Transverse colon (tissue), 4 donors: Measurements from ENCODE around the gene COG2. TPM values are rescaled to one million over a fixed set of nuclear protein-coding genes. Genes with fewer than 3 reads are reported as not detected.

Experiments
- DNase-seq: peaks from one replicate; pipeline ENCODE4 v3.0.0-alpha.2; 2019
- H3K27ac ChIP-seq, 4 donors: fragments of 200-600 bp; sonication (generic); 2 replicates each; pipeline ENCODE4 v1.5.1; 2016 to 2018; ENCODE audit warnings: inconsistent platforms in 4 of 4
- H3K27me3 ChIP-seq: fragments of 200-600 bp; sonication (generic); 2 replicates; pipeline ENCODE4 v1.5.1; 2017; ENCODE audit warnings: inconsistent platforms
- H3K36me3 ChIP-seq, 4 donors: fragments of 200-600 bp; sonication (generic); 2 replicates each; pipeline ENCODE4 v1.5.1; 2017 to 2019; ENCODE audit warnings: inconsistent platforms in 4 of 4
- H3K4me1 ChIP-seq, 4 donors: fragments of 200-600 bp; sonication (generic); 2 replicates each; pipeline ENCODE4 v1.5.1; 2017 to 2020; ENCODE audit warnings: inconsistent platforms in 4 of 4
- H3K4me3 ChIP-seq, 4 donors: fragments of 200-600 bp; sonication (generic); 1 replicate in 1 of 4; 2 replicates in 3 of 4; pipeline versions ENCODE4 v1.5.1 to v1.6.1; 2017 to 2019; ENCODE audit warnings: inconsistent platforms in 4 of 4
- H3K9me3 ChIP-seq, 2 donors: fragments of 200-600 bp; sonication (generic); 2 replicates each; pipeline ENCODE4 v1.5.1; 2017 to 2019; ENCODE audit warnings: inconsistent platforms in 2 of 2
- EP300 ChIP-seq: sonication (generic); formaldehyde crosslinking; IDR thresholded peaks from one replicate; pipeline ENCODE4 v1.6.1; 2017; ENCODE audit warnings: antibody characterized with exemption, low read depth
- POLR2A ChIP-seq: fragments of 450-650 bp; IDR thresholded peaks from one replicate; pipeline ENCODE4 v1.6.1; 2016; ENCODE audit warnings: antibody characterized with exemption, mild to moderate bottlenecking, moderate library complexity
- POLR2AphosphoS5 ChIP-seq, 3 donors: sonication (generic); formaldehyde crosslinking; IDR thresholded peaks; one replicate each; pipeline ENCODE4 v1.6.1; 2016; ENCODE audit warnings: antibody characterized with exemption in 3 of 3
- WGBS, 2 donors: methylation state at CpG; one replicate each; pipeline ENCODE4 v1.1.5; 2018; ENCODE audit warnings: low coverage in 1 of 2; 5-methylcytosine and 5-hydroxymethylcytosine counted together
- in situ Hi-C, 4 donors: fragments of 200-750 bp; cut with MboI; loops; one replicate each; pipeline versions ENCODE4 v1.15.0 to v1.15.1; 2017; ENCODE audit warnings: low sequenced_read_pairs in 3 of 4, low pct_ligation_motif_present in 1 of 4, low pct_unique_long_range_greater_than_20kb in 1 of 4
- intact Hi-C: fragments of 100-400 bp; cut with DNase I; formaldehyde crosslinking; loops from one replicate; pipeline ENCODE4 v1.15.1; 2023; ENCODE audit warnings: low total_unique reads
- total RNA-seq, 4 donors: library from RNA; depleted of rRNA; stranded (reverse); fragments of >200 nt; gene quantifications; one replicate each; pipeline ENCODE4 v1.1.0, GENCODE V29; 2016
- TF ChIP-seq, protein P1 (sequence below), 5 experiments: fragments of 200-600 bp in 3 of 5; fragments of 450-650 bp in 2 of 5; sonication (generic) in 3 of 5; IDR thresholded peaks; 1 replicate in 2 of 5; 2 replicates in 3 of 5; pipeline ENCODE4 v1.5.1; 2016 to 2017; ENCODE audit warnings: antibody characterized with exemption in 5 of 5, inconsistent platforms in 3 of 5, mild to moderate bottlenecking in 2 of 5, moderate library complexity in 1 of 5

Gene COG2
- total RNA-seq, 4 donors from 2014 or later = 14.3 to 43.3 (median 29.2) TPM

DNA sequence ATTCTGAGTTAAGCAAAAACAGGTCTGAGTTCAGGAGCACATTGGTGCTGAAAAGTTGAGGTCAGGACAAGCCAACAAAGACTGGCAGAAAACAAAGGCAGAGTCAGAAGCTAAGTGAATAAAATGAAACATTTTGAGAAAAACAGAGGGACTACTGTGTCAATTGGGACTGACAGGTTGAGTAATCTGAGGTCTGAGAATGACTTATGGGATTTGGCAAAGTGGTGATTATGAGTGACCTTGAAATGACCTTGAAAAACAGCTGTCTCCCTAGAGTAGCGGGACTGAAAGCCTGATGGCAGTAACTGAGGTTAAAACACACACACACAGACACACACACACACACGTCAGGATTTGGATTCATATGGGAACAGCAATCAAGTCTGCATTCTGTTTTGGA is 8.8 kb upstream of the COG2 start:
- TF ChIP-seq POLR2A (no peak), EP300 (no peak), POLR2AphosphoS5 (IDR thresholded peaks at IDR 0.05) (no peak)
- TF ChIP-seq, protein P1, sequence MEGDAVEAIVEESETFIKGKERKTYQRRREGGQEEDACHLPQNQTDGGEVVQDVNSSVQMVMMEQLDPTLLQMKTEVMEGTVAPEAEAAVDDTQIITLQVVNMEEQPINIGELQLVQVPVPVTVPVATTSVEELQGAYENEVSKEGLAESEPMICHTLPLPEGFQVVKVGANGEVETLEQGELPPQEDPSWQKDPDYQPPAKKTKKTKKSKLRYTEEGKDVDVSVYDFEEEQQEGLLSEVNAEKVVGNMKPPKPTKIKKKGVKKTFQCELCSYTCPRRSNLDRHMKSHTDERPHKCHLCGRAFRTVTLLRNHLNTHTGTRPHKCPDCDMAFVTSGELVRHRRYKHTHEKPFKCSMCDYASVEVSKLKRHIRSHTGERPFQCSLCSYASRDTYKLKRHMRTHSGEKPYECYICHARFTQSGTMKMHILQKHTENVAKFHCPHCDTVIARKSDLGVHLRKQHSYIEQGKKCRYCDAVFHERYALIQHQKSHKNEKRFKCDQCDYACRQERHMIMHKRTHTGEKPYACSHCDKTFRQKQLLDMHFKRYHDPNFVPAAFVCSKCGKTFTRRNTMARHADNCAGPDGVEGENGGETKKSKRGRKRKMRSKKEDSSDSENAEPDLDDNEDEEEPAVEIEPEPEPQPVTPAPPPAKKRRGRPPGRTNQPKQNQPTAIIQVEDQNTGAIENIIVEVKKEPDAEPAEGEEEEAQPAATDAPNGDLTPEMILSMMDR (IDR thresholded peaks at IDR 0.05) = no peak
- Histone ChIP-seq H3K4me3 (no peak overlapping the region), H3K27ac (no peak overlapping the region), H3K4me1 (no peaks in the 10 kb centered on the region), H3K9me3 (no peaks in the 10 kb centered on the region), H3K27me3 (no peaks in the 10 kb centered on the region), H3K36me3 (no peaks in the 10 kb centered on the region)
- intact Hi-C loops (no loop called here), in situ Hi-C loops (no loop called here)
- DNase-seq = no peak
- 57 to 80% methylated on average over 1 to 2 of the region's 2 CpGs for WGBS, 2 donors

DNA sequence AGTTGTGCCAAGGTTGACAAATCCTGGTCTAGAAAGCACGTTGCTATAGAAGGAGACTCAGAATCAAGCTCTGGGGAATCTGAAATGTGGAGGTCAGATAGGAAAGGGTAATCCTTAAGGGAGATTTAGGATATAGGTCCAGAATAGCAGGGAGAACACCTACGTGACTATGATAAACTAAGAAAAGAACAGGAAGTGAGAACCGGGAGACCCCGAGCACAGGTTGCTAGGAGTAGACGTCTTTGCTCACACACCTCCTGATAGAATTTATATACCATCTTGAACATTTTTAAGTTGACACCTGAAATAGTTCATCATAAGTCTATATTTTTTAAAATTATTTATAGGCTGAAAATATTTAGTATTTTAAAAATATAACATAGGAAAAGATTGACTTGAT is 7.9 kb upstream of the COG2 start:
- in situ Hi-C loops = no loop called here
- no peak overlapping the region for H3K4me3 ChIP-seq
- H3K36me3 ChIP-seq = no peaks in the 10 kb centered on the region
- 67 to 77% methylated on average over 5 of the region's 5 CpGs for WGBS, 2 donors
- DNase-seq = no peak
- no peaks in the 10 kb centered on the region for H3K4me1 ChIP-seq
- H3K27ac ChIP-seq = no peak overlapping the region
- no peaks in the 10 kb centered on the region for H3K27me3 ChIP-seq
- TF ChIP-seq EP300 (no peak), POLR2A (no peak)
- TF ChIP-seq, protein P1 (IDR thresholded peaks at IDR 0.05) = no peak
- intact Hi-C loops = no loop called here
- H3K9me3 ChIP-seq = no peaks in the 10 kb centered on the region

DNA sequence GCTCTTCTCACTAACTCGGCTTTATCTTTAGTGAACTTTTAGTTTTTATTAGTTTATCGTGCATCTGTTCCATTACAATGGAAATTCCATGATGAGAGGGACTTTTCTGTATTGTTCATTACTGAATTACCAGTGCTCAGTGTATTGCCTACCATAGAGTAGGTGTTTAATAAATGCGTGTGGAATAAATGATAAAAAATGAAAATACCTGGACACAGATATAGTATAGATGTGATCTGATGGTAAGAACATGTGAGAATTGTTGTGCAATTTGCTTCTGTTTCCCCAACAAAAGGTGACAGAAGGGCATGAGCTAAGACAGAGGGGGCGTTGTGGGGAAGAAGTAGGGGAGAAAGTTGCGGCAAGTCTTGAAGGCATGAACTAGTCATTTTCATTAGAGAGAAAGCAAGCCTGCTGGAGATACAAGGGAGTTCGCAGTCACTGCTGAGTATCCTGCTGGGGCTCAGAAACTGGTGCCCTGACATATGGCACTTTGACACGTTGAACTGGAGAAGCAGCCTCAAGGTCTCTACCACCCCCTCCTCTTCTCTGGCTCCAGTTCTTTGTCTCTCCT is 5.6 kb upstream of the COG2 start:
- DNase-seq = no peak
- in situ Hi-C loops (no loop called here), intact Hi-C loops (no loop called here)
- no peak overlapping the region for H3K4me3 ChIP-seq
- whole genome bisulfite sequencing, 2 donors = 76 to 85% methylated on average over 5 to 7 of the region's 7 CpGs
- no peak for TF ChIP-seq EP300
- TF ChIP-seq, protein P1 (IDR thresholded peaks at IDR 0.05) = no peak
- no peaks in the 10 kb centered on the region for H3K36me3 ChIP-seq
- H3K9me3 ChIP-seq = no peaks in the 10 kb centered on the region
- H3K27ac ChIP-seq = no peak overlapping the region
- H3K27me3 ChIP-seq = no peaks in the 10 kb centered on the region
- H3K4me1 ChIP-seq = no peaks in the 10 kb centered on the region

DNA sequence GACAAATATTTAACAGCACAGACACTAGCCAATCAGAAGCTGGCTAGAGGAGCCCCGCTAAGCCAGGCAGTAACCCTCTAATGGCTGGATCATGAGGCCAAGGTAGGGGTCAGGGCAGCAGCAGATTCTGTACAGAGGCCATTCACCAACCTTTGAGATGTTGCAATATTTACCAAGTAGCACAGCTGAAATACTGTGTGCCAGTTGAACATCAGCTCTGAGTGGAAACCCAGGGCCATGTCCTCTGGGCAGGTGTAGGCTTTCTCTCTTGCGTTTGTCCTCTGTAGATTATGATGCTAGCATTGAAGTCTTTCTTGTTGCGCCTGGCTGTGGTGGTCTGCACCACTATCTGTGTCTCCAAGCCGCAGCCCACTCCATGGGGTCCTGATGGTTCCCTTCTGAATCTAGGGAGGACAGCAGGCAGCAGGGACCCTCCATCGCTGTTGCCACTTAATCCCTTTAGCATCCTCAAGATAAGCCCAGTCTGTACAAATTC is 2.5 kb upstream of the COG2 start:
- intact Hi-C loops = no loop called here

More for the DNA sequence above, 2.5 kb upstream of the COG2 start:
- in situ Hi-C loops = no loop called here
- Histone ChIP-seq H3K27me3 (no peaks in the 10 kb centered on the region), H3K9me3 (no peaks in the 10 kb centered on the region), H3K27ac (no peak overlapping the region), H3K36me3 (no peaks in the 10 kb centered on the region), H3K4me3 (no peak overlapping the region), H3K4me1 (peaks cover 14 to 23% (median 18%) of the 10 kb centered on the region in 4 donors)
- TF ChIP-seq EP300 (no peak), POLR2AphosphoS5 (IDR thresholded peaks at IDR 0.05) (no peak), POLR2A (no peak)
- TF ChIP-seq, protein P1 (IDR thresholded peaks at IDR 0.05) = no peak
- no peak for DNase-seq
- 93% methylated on average over 5 of the region's 5 CpGs; no CpG with 5 or more reads in 1 of the 2 donors for WGBS, 2 donors
